Gastrocnemius medialis (tissue), 4 donors: ENCODE data around the gene MYO6.

Experiments used
- POLR2A ChIP-seq, 2 donors: fragments of 450-650 bp; IDR thresholded peaks; one replicate each; pipeline ENCODE4 v1.6.1; 2017; ENCODE audit warnings: antibody characterized with exemption in 2 of 2, mild to moderate bottlenecking in 2 of 2, moderate library complexity in 2 of 2
- TF ChIP-seq, protein P1 (sequence below), 5 experiments: fragments of 450-650 bp in 3 of 5; fragments of 200-600 bp in 2 of 5; sonication (generic) in 2 of 5; IDR thresholded peaks in 4 of 5; conservative IDR thresholded peaks in 1 of 5; 1 replicate in 4 of 5; 2 replicates in 1 of 5; pipeline ENCODE4 v1.5.1; 2016 to 2019; ENCODE audit warnings: antibody characterized with exemption in 5 of 5, mild to moderate bottlenecking in 3 of 5, moderate library complexity in 3 of 5

DNA sequence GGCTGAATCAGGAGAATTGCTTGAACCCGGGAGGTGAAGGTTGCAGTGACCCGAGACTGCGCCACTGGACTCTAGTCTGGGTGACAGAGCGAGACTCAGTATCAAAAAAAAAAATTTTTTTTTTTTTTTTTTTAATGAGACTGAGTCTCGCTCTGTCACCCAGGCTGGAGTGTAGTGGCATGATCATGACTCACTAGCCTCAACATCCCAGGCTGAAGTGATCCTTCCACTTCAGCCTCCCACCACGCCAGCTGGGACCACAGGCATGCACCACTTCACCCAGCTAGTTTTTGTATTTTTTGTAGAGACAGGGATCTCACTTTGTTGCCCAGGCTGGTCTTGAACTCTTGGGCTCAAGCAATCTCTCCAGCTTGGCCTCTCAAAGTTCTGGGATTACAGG lies 53.3 kb downstream of the MYO6 start:
- TF ChIP-seq, protein P1, sequence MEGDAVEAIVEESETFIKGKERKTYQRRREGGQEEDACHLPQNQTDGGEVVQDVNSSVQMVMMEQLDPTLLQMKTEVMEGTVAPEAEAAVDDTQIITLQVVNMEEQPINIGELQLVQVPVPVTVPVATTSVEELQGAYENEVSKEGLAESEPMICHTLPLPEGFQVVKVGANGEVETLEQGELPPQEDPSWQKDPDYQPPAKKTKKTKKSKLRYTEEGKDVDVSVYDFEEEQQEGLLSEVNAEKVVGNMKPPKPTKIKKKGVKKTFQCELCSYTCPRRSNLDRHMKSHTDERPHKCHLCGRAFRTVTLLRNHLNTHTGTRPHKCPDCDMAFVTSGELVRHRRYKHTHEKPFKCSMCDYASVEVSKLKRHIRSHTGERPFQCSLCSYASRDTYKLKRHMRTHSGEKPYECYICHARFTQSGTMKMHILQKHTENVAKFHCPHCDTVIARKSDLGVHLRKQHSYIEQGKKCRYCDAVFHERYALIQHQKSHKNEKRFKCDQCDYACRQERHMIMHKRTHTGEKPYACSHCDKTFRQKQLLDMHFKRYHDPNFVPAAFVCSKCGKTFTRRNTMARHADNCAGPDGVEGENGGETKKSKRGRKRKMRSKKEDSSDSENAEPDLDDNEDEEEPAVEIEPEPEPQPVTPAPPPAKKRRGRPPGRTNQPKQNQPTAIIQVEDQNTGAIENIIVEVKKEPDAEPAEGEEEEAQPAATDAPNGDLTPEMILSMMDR (IDR thresholded peaks at IDR 0.05 in 4 of 5, conservative IDR thresholded peaks at IDR 0.05 in 1 of 5), result no peak
- no peak for TF ChIP-seq POLR2A (IDR thresholded peaks at IDR 0.05)
